ENCODE measurements around the gene PRR12.

PRR12 gene

GRCh38 chr19:49580264-49581006 is 10.5 kb upstream of the PRR12 start, which contains the start of gene NOSIP:
Gene NOSIP, minus strand, starts transcription at chr19:49580556. Its CDS starts 19,865 bp downstream, at chr19:49560691.
- peak within 1 kb of the TSS; percentile 58 for H3K27ac ChIP-seq (ENCODE audit: extremely low read depth, low read depth, low read length)
- CTCF ChIA-PET = interaction anchor here (0.9 to 4.6 kb wide), 8 partner anchors 10 to 100 kb away, joined by 3 to 52 read pairs (median 4); partner anchors contain the start of gene PRMT1
- peak; percentile 95 for TF ChIP-seq ZBTB8A (tag by site-specific recombination; IDR thresholded peaks at IDR 0.05)
- TF ChIP-seq ZNF792 (tag by site-specific recombination; IDR thresholded peaks at IDR 0.05) = no peak
- TF ChIP-seq ZBTB21 (tag by site-specific recombination; IDR thresholded peaks at IDR 0.05) = peak; percentile 77
- no peak for TF ChIP-seq ZNF37A (tag by site-specific recombination; IDR thresholded peaks at IDR 0.05)
- TF ChIP-seq ZNF561 (tag by site-specific recombination; IDR thresholded peaks at IDR 0.05; ENCODE audit: borderline replicate concordance) = peak; percentile 79; the same call in 1 of the 2 replicates
- TF ChIP-seq ZNF114 (tag by site-specific recombination; IDR thresholded peaks at IDR 0.05) = no peak
- TF ChIP-seq PRDM6 (tag by site-specific recombination; IDR thresholded peaks at IDR 0.05) = no peak
- no peak for TF ChIP-seq BCL11A (tag by site-specific recombination; IDR thresholded peaks at IDR 0.05; ENCODE audit: low read depth)
- TF ChIP-seq ZNF18 (tag by site-specific recombination; IDR thresholded peaks at IDR 0.05) = peak; percentile 74
- 0 out of 2 replicates have a peak, but pooled peaks have one; percentile 34 for TF ChIP-seq ZNF785 (tag by site-specific recombination; IDR thresholded peaks at IDR 0.05)
- peak; percentile 79 for TF ChIP-seq ZNF335 (tag by site-specific recombination; conservative IDR thresholded peaks at IDR 0.05)
- no peak for TF ChIP-seq ZNF155 (tag by site-specific recombination; IDR thresholded peaks at IDR 0.05)
- TF ChIP-seq, protein P1, sequence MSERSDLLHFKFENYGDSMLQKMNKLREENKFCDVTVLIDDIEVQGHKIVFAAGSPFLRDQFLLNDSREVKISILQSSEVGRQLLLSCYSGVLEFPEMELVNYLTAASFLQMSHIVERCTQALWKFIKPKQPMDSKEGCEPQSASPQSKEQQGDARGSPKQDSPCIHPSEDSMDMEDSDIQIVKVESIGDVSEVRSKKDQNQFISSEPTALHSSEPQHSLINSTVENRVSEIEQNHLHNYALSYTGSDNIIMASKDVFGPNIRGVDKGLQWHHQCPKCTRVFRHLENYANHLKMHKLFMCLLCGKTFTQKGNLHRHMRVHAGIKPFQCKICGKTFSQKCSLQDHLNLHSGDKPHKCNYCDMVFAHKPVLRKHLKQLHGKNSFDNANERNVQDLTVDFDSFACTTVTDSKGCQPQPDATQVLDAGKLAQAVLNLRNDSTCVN (tag by site-specific recombination; optimal IDR thresholded peaks at IDR 0.05) = no peak
- TF ChIP-seq GLIS2 (tag by site-specific recombination; IDR thresholded peaks at IDR 0.05) = no peak
- no peak for TF ChIP-seq ZNF791 (tag by site-specific recombination; IDR thresholded peaks at IDR 0.05)
- no peak; the same call in 1 of the 2 replicates for TF ChIP-seq OVOL3 (tag by site-specific recombination; IDR thresholded peaks at IDR 0.05)
- peak; percentile 93 for TF ChIP-seq ZBTB20 (tag by site-specific recombination; IDR thresholded peaks at IDR 0.05)
- peak; percentile 92; the same call in 1 of the 2 replicates for TF ChIP-seq ZNF626 (tag by site-specific recombination; IDR thresholded peaks at IDR 0.05)
- peak; percentile 71; the same call in 1 of the 2 replicates for TF ChIP-seq ZNF394 (tag by site-specific recombination; IDR thresholded peaks at IDR 0.05; ENCODE audit: borderline replicate concordance)
- peak; percentile 81 for TF ChIP-seq ZNF2 (tag by site-specific recombination; IDR thresholded peaks at IDR 0.05)
- peak; percentile 65; the same call in 1 of the 2 replicates for TF ChIP-seq ZNF558 (tag by site-specific recombination; IDR thresholded peaks at IDR 0.05)
- no peak for TF ChIP-seq ZNF292 (tag by site-specific recombination; IDR thresholded peaks at IDR 0.05; ENCODE audit: borderline replicate concordance, low read depth)
- no peak for TF ChIP-seq WT1 (tag by site-specific recombination; IDR thresholded peaks at IDR 0.05)
- peak; percentile 89; the same call in 1 of the 2 replicates for TF ChIP-seq ZNF324 (tag by site-specific recombination; IDR thresholded peaks at IDR 0.05)
- peak; percentile 87 for TF ChIP-seq ZNF76 (tag by site-specific recombination; IDR thresholded peaks at IDR 0.05; ENCODE audit: borderline replicate concordance, low read depth)
- no peak for TF ChIP-seq ZNF16 (tag by site-specific recombination; IDR thresholded peaks at IDR 0.05; ENCODE audit: low read depth)
- TF ChIP-seq HOXA7 (CRISPR knock-in tag; IDR thresholded peaks at IDR 0.05; ENCODE audit: borderline replicate concordance) = no peak
- TF ChIP-seq ZNF747 (tag by site-specific recombination; IDR thresholded peaks at IDR 0.05) = no peak
- no peak for TF ChIP-seq ZNF112 (tag by site-specific recombination; IDR thresholded peaks at IDR 0.05)
- no peak for TF ChIP-seq ZNF211 (tag by site-specific recombination; IDR thresholded peaks at IDR 0.05; ENCODE audit: low read depth)
- peak; percentile 93 for TF ChIP-seq ZBTB17 (tag by site-specific recombination; IDR thresholded peaks at IDR 0.05)
- TF ChIP-seq ZNF423 (tag by site-specific recombination; IDR thresholded peaks at IDR 0.05) = no peak

More at GRCh38 chr19:49580264-49581006, 10.5 kb upstream of the PRR12 start, which contains the start of gene NOSIP:
- Histone ChIP-seq H3K9me3 (ENCODE audit: control insufficient read depth, insufficient read depth, low read depth, low read length) (no peaks in the 10 kb centered on the region), H3K4me1 (ENCODE audit: control insufficient read depth, insufficient read depth, low read length) (peaks cover 9% of the 10 kb centered on the region), H3K36me3 (ENCODE audit: control insufficient read depth in 2 of 2, insufficient read depth in 1 of 2, low read length in 2 of 2) (peaks cover 8 to 15% of the 10 kb centered on the region in 2 experiments; a peak in 2 of 3 replicates), H3K4me3 (ENCODE audit: low read depth, low read length) (peak within 1 kb of the TSS; percentile 67)
- POLR2A ChIA-PET = interaction anchor here (0.6 to 4.8 kb wide), 25 partner anchors 11 to 268 kb away, joined by 3 to 116 read pairs (median 5); partner anchors contain the start of genes ALDH16A1, BCL2L12, FUZ and IRF3

Data from HEK293 (cell line).